ENCODE measurements around the gene RENBP.
A peak's percentile ranks its signal among the peaks of the same experiment; 100 is the strongest.
"Not testable (repeated sequence)": the region's sequence is repeated elsewhere in the genome, so short reads cannot be mapped to it uniquely, and the experiment has no call there.

RENBP gene

DNA sequence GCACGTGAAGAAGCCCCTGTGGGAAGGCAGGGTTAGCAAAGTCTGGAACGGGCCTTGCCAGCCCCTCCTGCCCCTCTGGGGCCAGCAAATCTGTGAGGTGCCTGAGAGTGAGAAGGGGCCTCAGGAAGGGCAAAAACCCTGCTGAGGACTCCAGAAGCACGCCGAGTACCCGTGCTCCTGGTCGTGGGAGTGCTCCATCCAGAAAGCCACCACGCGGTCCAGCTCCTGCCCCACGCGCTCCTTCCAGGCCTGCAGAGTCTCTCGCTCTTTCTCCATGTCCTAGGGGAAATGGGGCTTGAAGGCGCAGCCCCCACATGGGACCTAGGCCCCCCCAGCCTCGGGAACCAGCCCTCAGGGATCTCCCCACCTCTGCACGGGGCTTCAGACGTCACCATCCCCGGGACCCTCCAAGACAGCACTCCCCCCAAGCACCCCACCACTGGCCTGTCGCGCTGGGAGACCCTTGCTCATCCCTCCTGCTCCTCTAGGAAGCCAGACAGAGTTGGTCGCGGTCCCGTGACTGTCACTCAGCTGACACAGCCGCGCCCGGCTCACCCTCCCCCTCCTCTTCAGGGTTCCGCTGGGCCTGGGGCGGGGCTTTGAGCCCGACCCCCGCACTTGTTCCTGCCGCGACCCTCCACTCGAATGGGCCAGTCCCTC lies at the start of gene RENBP:
Gene RENBP, minus strand, starts transcription at position 504 of the 660 bp plus-strand sequence. Its CDS starts 33 bp downstream, at position 471.
- peak; percentile 44 for DNase-seq

DNA sequence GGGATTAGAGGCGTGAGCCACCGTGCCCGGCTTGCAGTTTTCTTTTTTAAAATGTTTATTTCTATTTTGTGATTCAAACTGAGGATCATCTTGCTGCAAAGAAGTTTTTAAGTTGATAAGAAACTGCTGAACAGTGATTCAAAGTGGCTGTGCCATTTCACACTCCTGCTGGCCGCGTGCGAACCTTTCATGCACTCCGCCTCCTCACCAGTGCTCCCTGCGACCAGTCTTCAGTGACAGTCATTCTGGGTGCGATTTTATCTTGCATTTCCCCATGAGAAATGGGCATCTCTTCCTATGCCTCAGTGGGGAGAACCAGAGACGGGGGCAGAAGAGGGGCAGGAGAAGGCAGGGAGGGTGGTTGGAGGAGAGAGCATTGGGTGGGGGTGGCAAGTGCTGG lies 49.5 kb upstream of the RENBP start:
- DNase-seq: no peak

GRCh38 chrX:153993079-153993478 lies 48.6 kb upstream of the RENBP start:
- no peak for DNase-seq

DNA sequence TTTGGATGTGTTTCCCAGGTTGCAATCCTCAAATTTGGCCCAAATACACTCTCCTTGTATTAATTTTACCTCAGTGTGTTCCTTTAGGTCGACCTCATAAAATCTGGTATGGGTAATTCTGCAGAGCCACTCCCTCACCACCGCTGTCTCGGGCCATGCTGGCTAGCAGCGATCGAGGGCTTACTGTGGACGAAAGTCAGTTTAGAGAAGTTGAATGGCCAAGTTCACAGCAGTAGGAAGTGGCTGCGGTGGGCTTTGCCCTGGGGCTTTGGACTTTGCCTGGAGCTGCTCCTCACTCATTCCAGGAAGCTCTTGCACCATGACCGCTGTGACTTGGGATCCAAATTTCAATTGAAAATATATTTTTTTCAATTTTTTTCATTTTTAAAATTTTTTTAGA lies 47.7 kb upstream of the RENBP start:
- no peak for DNase-seq

- no peak for DNase-seq
Measured at GRCh38 chrX:153991013-153991580, 46.7 kb upstream of the RENBP start.

GRCh38 chrX:153989973-153990655 lies 45.7 kb upstream of the RENBP start:
- DNase-seq: no peak

DNA sequence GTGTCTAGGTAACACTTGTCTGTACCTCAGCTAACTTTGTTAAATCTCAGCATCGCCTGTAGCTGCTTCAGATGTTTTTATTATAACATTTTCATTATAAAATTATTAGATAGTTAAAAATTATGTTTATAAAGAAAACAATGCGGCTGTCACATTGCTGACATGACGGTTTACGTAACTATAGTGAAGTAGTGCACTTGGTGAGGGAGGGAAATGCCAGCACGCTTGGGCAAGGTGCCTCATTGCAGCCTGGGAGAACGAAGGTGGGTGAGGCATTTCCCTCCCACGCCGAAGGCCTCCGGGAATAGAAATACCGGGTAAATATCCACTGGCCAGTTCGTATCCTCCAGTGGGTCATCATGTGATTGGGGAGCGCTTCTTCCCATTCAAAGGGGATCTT lies 44.0 kb upstream of the RENBP start:
- no peak for DNase-seq

DNA sequence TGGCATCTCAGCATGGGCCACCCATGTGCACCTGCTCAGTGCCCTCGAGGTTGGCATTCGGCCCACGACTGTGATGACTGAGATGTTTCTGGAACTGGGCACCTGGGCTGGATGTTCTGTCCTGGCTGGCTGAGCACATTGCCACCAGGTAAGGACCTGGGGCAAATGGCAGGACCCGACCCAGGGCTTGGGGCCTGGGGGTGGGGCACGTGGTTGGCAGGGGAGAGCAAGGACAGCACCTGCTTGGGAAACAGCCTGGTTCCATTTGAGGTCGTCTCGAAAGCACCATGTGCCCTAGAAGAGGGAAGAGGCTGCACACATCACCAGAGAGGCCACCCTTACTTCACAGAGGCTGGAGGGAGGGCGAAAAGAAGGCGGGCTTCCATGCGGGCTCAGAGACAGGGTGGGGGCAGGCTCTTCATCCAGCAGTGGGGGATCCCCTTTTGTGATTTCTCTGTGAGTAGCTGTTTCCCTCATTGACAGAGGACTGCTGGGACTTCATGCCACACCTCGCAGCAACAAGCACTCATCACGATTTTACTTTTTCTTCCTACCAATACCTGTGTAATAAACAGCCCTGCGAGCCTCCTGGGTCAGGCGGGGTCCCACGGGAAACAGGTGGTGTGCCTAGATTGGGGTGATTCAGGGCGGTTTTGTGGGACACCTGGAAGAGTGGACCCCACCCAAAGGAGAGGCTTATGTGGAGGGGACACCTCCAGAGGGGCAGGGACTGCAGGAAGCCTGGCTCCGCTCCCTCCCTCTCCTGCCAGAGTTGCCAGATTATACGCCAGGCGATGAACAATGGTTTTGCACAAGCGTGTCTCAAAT lies 40.1 kb upstream of the RENBP start:
- DNase-seq: peak; percentile 38

DNA sequence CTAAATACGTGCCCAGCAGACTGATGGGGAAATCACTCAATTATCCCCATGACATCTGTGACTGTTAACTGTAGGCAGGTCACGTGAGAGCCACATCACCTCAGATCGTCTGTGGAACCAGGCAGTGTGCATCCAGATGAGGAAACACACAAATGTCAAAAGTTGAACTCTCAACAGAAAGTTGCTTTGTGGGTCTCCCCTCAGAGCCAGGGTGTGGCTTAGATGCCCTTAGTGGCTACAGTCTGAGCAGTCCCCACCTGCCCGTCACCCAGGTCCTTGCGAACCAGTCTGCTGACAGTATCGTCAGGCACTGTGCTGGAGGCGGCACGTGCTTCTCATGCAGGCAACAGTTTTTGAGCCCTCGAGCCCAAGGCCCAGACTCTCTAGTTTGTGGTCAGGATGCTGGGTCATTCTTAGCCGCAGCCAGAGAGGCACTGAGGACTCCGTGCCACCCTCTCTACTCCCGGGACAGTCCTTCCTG lies 38.9 kb upstream of the RENBP start:
- no peak for DNase-seq

DNA sequence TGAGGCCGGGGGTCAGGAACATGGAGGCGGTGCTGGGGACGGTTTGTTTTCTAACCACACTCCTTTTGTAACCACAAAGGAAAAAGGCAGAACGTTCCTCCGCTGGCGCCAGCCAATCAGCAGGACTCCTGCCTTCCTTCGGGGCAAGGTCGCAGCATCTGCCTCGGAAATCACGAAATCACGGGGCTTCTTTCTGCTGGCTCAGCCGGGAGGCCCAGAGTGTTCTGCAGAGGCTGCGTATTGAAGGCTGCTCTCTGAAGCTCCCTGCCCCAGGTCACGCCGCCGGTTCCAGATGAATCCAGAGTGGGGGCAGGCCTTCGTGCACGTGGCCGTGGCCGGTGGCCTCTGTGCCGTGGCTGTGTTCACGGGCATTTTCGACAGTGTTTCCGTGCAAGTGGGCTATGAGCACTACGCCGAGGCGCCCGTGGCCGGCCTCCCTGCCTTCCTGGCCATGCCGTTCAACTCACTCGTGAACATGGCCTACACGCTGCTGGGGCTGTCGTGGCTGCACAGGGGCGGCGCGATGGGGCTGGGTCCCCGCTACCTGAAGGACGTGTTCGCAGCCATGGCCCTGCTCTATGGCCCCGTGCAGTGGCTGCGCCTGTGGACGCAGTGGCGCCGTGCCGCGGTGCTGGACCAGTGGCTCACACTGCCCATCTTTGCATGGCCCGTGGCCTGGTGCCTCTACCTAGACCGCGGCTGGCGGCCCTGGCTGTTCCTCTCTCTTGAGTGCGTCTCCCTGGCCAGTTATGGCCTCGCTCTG lies 37.5 kb upstream of the RENBP start:
- peak; percentile 48 for DNase-seq

GRCh38 chrX:153981231-153981630 lies 36.8 kb upstream of the RENBP start:
- DNase-seq: no peak

GRCh38 chrX:153980394-153980793 lies 36.0 kb upstream of the RENBP start:
- not testable (repeated sequence) for DNase-seq

GRCh38 chrX:153974726-153975286 lies 30.4 kb upstream of the RENBP start:
- DNase-seq: no peak

DNA sequence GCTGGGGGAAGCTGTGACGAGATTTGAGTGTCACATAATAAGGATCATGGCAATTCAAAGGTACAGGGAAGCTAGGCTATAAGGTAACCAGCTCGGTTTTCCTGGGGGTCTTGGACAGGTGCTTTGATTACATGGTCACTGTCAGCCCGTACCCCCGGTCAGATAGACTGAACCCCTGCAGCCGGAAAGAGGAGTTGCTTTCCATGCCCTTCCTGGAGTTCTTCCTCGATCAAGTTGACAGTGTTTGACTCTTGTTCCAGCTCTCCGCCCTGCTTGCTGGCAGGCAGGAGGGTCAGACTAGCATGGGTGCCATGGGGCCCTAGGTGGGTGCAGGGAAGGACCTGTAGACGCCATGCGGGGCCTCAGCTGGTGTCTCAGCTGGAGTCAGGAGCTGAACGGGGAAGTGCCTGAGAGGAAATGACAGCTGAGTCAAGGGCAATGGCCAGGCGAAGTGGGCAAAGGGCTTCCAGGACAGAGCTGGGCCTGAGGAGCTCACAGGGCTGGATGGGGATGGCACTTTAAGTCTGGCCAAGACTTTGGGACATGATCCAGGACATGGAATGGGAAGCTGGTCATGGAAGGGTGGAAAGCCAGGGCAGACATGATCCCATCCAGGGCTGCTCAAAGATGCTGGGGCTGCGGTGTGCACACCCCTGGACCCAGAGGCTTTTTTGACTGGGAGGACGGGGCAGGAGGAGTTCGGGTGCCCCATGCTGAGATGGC lies 29.7 kb upstream of the RENBP start:
- DNase-seq: no peak

GRCh38 chrX:153973127-153974002 lies 28.9 kb upstream of the RENBP start:
- DNase-seq: no peak

DNA sequence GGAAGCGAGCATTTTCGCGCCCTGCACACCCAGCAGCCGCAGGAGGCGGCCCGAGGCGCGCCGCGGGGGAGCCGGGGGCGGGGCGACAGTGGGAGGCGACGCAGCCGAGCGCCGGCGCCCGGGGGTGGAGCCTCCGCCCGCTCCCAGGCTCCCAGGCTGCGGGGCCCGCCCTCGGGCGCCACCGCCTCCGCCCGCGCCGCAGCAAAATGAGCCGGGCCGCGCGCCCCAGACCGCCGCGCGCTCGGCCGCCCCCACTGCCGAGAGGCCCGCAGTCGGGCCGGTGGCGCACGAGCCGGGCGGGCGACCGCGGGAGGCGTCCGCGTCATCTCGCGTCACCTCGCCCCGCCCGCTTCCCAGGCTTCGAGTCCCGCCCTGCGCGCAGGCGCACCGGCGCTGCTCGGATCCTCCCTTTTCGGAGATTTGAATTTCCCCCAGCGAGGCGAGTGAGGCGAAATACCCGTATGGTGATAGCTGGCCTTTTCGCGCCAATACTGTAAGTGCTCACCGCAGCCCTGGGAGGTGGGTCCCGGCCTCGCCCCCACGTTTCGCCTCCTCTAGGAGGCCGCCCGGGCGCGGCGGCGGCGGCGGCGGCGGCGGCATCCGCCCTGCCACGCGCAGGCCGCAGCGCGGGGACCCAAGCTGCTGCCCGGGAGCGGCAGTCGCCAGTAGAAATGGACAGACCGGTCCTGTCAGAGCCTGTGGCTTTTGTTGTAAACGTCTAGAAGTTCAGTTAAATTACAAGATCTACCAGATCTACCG lies 28.1 kb upstream of the RENBP start, which contains the start of gene TMEM187:
Gene TMEM187, plus strand, starts transcription at position 387 of the 759 bp plus-strand sequence. CDS start 9,309 bp downstream, outside the sequence.
- DNase-seq: peak; percentile 89

DNA sequence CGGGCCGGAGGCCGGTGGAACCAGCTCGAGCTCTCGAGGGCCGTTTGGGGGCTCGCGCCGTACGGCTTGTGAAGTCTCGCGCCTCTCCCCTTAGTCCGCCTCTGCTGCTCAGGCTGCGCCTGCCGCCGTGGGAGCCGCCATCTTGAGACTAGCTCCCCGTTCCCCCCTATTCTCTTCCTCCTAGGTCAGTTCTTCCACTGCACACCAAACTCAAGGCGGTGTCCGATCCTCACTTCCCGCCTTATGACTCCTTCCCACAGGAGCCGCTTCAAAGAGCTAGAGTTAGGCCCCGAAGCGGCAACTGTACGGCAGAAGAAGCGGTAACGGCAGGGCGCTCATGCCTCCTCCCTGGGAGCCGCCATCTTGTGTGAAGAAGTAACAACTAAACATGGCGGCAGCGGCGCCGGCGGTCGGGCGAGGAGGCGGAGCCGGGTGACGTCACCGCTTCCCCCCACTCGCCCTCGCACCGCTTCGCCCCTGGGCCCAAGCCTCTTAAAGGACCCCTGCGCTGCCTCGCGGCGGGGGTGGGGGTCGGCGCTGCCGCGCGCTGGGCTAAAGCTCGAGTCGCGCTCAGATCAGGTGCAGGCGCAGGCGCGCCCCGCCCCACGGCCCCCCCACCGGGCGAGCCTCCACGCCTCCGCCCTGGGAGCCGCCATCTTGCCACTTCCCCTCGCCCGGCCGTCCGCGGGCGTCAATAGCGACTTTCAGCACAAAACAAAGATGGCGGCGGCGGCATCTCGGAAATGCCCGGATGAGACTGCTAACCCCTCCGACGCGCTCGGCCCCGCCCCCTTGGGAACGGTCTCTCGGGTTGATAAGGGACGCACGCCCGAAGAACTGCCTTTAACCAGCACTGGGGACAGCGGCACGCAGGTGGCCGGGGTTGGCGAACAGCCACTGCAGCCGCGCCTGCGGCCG lies 27.3 kb upstream of the RENBP start, which contains the start of gene HCFC1:
Gene HCFC1, minus strand, starts transcription at position 369 of the 918 bp plus-strand sequence. CDS start 978 bp downstream, outside the sequence.
- peak; percentile 92 for DNase-seq

DNA sequence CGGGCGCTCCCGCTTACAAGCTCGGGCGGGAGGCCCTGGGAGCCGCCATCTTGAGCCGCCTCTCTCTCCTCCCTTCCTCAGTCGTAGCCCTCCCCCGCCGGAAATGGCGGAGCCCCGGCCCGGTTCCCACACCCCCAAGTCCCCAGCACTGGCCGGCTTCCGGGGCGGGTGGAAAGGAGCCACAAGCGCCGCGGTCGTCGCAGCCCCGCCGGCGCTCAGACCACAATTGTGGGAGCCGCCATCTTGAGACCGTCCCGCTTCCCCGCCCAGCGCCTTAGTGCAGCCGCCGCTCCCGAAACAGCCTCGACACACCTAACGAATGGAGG lies 26.6 kb upstream of the RENBP start:
- peak; percentile 91 for DNase-seq
